Neuronal stem cell (in vitro differentiated cells): ENCODE measurements around the gene C1S.

ENCODE experiments used
- DNase-seq: peaks from one replicate; pipeline ENCODE4 v3.0.0-alpha.2; 2013; ENCODE audit warnings: low spot score
- H2AFZ ChIP-seq: one replicate; pipeline ENCODE4 v1.6.1; 2013; ENCODE audit warnings: mild to moderate bottlenecking, low read length, inconsistent platforms
- H2AK5ac ChIP-seq: 2 replicates; pipeline ENCODE4 v1.6.1; 2013; ENCODE audit warnings: low read depth, mild to moderate bottlenecking, inconsistent platforms, low read length, moderate library complexity, mixed read lengths
- H2BK120ac ChIP-seq: 2 replicates; pipeline ENCODE4 v1.6.1; 2013; ENCODE audit warnings: low read depth, mild to moderate bottlenecking, inconsistent platforms, low read length, moderate library complexity, mixed read lengths
- H2BK12ac ChIP-seq: one replicate; pipeline ENCODE4 v1.6.1; 2013; ENCODE audit warnings: low read length, inconsistent platforms
- H2BK15ac ChIP-seq: 2 replicates; pipeline ENCODE4 v1.6.1; 2013; ENCODE audit warnings: mild to moderate bottlenecking, low read length, inconsistent platforms, mixed read lengths
- H2BK5ac ChIP-seq: one replicate; pipeline ENCODE4 v1.6.1; 2013; ENCODE audit warnings: inconsistent platforms, mild to moderate bottlenecking, low read length, moderate library complexity
- H3K14ac ChIP-seq: one replicate; pipeline ENCODE4 v1.6.1; 2013; ENCODE audit warnings: low read length, inconsistent platforms
- H3K18ac ChIP-seq: 2 replicates; pipeline ENCODE4 v1.6.1; 2013; ENCODE audit warnings: low read length, inconsistent platforms
- H3K23ac ChIP-seq: 2 replicates; pipeline ENCODE4 v1.6.1; 2013; ENCODE audit warnings: low read depth, mild to moderate bottlenecking, mixed read lengths, low read length, inconsistent platforms; ENCODE audit not compliant: poor library complexity
- H3K27ac ChIP-seq: replicated peaks from 3 replicates; pipeline ENCODE4 v1.5.1; 2013; ENCODE audit warnings: low read length, inconsistent platforms
- H3K27me3 ChIP-seq, 3 experiments: 2 replicates each; pipeline ENCODE4 v1.6.1; 2013; ENCODE audit warnings: low read length in 3 of 3, mild to moderate bottlenecking in 2 of 3, inconsistent platforms in 1 of 3, low read depth in 1 of 3, mixed read lengths in 1 of 3, moderate library complexity in 1 of 3; ENCODE audit not compliant: control insufficient read depth in 3 of 3, insufficient read depth in 3 of 3
- H3K36me3 ChIP-seq, 2 donors: replicated peaks in 1 of 2; 2 replicates each; pipeline ENCODE4 v1.6.1; 2013; ENCODE audit warnings: low read length in 2 of 2; ENCODE audit not compliant: control insufficient read depth in 2 of 2, insufficient read depth in 2 of 2
- H3K4ac ChIP-seq: 2 replicates; pipeline ENCODE4 v1.6.1; 2013; ENCODE audit warnings: inconsistent platforms, mild to moderate bottlenecking, low read length, moderate library complexity
- H3K4me1 ChIP-seq, 2 donors: 1 replicate in 1 of 2; 2 replicates in 1 of 2; pipeline ENCODE4 v1.6.1; 2013; ENCODE audit warnings: low read length in 2 of 2, low read depth in 1 of 2; ENCODE audit not compliant: control insufficient read depth in 2 of 2, insufficient read depth in 1 of 2
- H3K4me2 ChIP-seq: one replicate; pipeline ENCODE4 v1.6.1; 2013; ENCODE audit warnings: mild to moderate bottlenecking, low read length, inconsistent platforms; ENCODE audit not compliant: insufficient read depth, poor library complexity, severe bottlenecking
- H3K4me3 ChIP-seq, 2 donors: 2 replicates each; pipeline ENCODE4 v1.5.1; 2013; ENCODE audit warnings: low read length in 2 of 2, mild to moderate bottlenecking in 2 of 2, inconsistent platforms in 1 of 2, moderate library complexity in 1 of 2
- H3K79me1 ChIP-seq: one replicate; pipeline ENCODE4 v1.6.1; 2013; ENCODE audit warnings: low read depth, mild to moderate bottlenecking, inconsistent platforms, low read length, moderate library complexity
- H3K9ac ChIP-seq: one replicate; pipeline ENCODE4 v1.6.1; 2013; ENCODE audit warnings: mild to moderate bottlenecking, low read depth, low read length, inconsistent platforms; ENCODE audit not compliant: poor library complexity
- H3K9me3 ChIP-seq, 2 donors: replicated peaks in 1 of 2; 2 replicates each; pipeline versions ENCODE3 to v1.6.1; 2013; ENCODE audit warnings: low read length in 2 of 2, mild to moderate bottlenecking in 2 of 2, inconsistent platforms in 1 of 2, low read depth in 1 of 2, mixed read lengths in 1 of 2, moderate library complexity in 1 of 2; ENCODE audit not compliant: control insufficient read depth in 2 of 2, insufficient read depth in 1 of 2
- H4K8ac ChIP-seq: one replicate; pipeline ENCODE4 v1.6.1; 2013; ENCODE audit warnings: low read depth, mild to moderate bottlenecking, inconsistent platforms, low read length, moderate library complexity
- H4K91ac ChIP-seq: one replicate; pipeline ENCODE4 v1.6.1; 2013; ENCODE audit warnings: low read length, low read depth, mild to moderate bottlenecking, inconsistent platforms; ENCODE audit not compliant: poor library complexity
- WGBS, 2 donors: extraction: QIAGEN DNeasy Blood & Tissue Kit; methylation state at CpG; one replicate each; pipeline ENCODE4 v1.1.7; 2013; ENCODE audit warnings: missing lambda C conversion rate in 2 of 2, mixed read lengths in 1 of 2; ENCODE audit not compliant: insufficient read length in 2 of 2, insufficient replicate concordance in 1 of 2; ENCODE audit errors: extremely low coverage in 2 of 2; 5-methylcytosine and 5-hydroxymethylcytosine counted together

Gene C1S

DNA sequence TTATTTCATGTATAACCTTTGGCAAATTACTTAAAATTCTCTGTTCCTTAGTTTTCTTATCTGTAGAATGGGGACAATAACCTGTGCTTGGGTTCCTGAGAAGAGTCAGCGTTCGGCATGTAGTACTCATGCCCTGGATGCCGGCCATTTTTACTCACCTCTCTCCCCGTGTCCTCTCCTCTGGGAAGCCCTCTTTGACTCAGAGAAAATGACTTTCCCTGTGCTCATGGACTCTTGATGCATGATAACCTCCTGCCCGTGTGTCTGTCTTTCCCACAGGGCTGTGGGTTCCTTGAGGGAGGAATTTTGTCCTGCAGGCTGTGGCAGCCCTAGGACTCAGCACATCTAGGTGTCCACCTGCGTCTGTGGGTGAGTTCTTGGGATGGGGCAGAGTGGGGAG, 54.3 kb downstream of the C1S start:
- H3K27ac ChIP-seq, result no peak overlapping the region
- H3K14ac ChIP-seq, result no peak overlapping the region
- H3K4me1 ChIP-seq, result no peaks in the 10 kb centered on the region
- peak overlapping the region; percentile 31 for H2BK5ac ChIP-seq
- no peaks in the 10 kb centered on the region for H3K27me3 ChIP-seq
- H3K9ac ChIP-seq, result no peak overlapping the region
- H3K36me3 ChIP-seq, result peaks cover 0 to 15% of the 10 kb centered on the region in 2 donors
- no peak overlapping the region for H4K8ac ChIP-seq
- H2BK12ac ChIP-seq, result no peak overlapping the region
- no peak overlapping the region for H3K4me3 ChIP-seq
- H4K91ac ChIP-seq, result no peak overlapping the region
- WGBS, 2 donors, result no CpG with 5 or more reads among the region's 6 CpGs
- H3K4me2 ChIP-seq, result no peak overlapping the region
- no peak overlapping the region for H3K23ac ChIP-seq
- no peak overlapping the region for H2AK5ac ChIP-seq
- no peak overlapping the region for H2BK120ac ChIP-seq
- H3K18ac ChIP-seq, result no peak overlapping the region
- H2AFZ ChIP-seq, result no peak overlapping the region
- no peak overlapping the region for H2BK15ac ChIP-seq
- no peaks in the 10 kb centered on the region for H3K79me1 ChIP-seq
- no peaks in the 10 kb centered on the region for H3K9me3 ChIP-seq
- H3K4ac ChIP-seq, result no peak overlapping the region
- DNase-seq, result no peak

DNA sequence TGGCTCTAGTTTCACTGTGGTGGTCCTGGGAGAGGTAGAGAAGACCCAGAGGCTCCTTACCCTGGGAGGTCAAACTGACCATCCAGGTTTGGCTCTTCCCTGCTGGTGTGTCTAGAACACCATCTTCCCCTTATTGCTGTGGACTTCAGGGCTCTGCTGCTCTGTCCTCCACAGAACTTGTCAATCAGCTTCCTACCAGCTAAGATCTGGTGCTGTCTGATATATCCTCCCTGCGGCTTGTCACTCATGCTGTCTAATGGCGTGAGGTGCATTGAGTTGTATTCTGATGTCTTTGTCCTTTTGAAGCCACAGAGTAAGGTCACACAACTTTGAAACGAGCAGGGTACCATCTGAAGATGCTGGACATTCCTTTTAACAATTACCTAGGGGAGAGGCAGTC, 55.7 kb downstream of the C1S start:
- WGBS, 2 donors, result no CpG with 5 or more reads among the region's 3 CpGs
- H2BK120ac ChIP-seq, result no peak overlapping the region
- no peak overlapping the region for H3K4me3 ChIP-seq
- DNase-seq, result no peak
- H2BK15ac ChIP-seq, result no peak overlapping the region
- no peak overlapping the region for H4K8ac ChIP-seq
- no peak overlapping the region for H3K23ac ChIP-seq
- H3K14ac ChIP-seq, result no peak overlapping the region
- no peak overlapping the region for H2BK5ac ChIP-seq
- H3K4ac ChIP-seq, result no peak overlapping the region
- no peak overlapping the region for H2AK5ac ChIP-seq
- H3K27me3 ChIP-seq, result no peaks in the 10 kb centered on the region
- H3K27ac ChIP-seq, result no peak overlapping the region
- peaks cover 0 to 15% of the 10 kb centered on the region in 2 donors for H3K36me3 ChIP-seq
- H2AFZ ChIP-seq, result no peak overlapping the region
- H3K79me1 ChIP-seq, result no peaks in the 10 kb centered on the region
- H3K4me2 ChIP-seq, result no peak overlapping the region
- no peak overlapping the region for H4K91ac ChIP-seq
- no peak overlapping the region for H3K9ac ChIP-seq
- no peak overlapping the region for H3K18ac ChIP-seq
- no peak overlapping the region for H2BK12ac ChIP-seq
- no peaks in the 10 kb centered on the region for H3K4me1 ChIP-seq
- H3K9me3 ChIP-seq, result no peaks in the 10 kb centered on the region

DNA sequence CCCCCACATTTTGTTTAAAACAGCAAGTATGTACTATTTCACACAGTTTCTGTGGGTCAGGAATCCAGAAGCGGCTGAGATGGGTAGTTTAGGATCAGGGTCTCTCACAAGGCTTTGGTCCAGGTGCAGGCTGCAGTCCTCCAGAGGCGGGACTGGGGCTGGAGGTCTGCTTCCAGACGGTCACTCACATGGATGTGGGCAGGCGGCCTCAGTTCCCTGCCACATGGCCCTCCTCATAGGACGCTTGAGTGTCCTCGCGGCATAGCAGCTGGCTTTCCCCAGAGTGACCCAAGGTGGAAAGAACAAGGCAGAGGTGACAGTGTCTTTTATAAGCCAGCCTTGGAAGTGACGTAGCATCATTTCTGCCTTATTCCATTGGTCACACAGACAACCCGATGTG, 56.4 kb downstream of the C1S start:
- H2BK15ac ChIP-seq, result no peak overlapping the region
- H3K4me3 ChIP-seq, result no peak overlapping the region
- no peak overlapping the region for H3K18ac ChIP-seq
- H3K4ac ChIP-seq, result no peak overlapping the region
- no peaks in the 10 kb centered on the region for H3K79me1 ChIP-seq
- no peaks in the 10 kb centered on the region for H3K4me1 ChIP-seq
- H4K91ac ChIP-seq, result no peak overlapping the region
- no peak overlapping the region for H2BK120ac ChIP-seq
- H3K23ac ChIP-seq, result peak overlapping the region; percentile 10
- no peak overlapping the region for H4K8ac ChIP-seq
- no peak overlapping the region for H3K27ac ChIP-seq
- DNase-seq, result no peak
- H2AK5ac ChIP-seq, result no peak overlapping the region
- H3K27me3 ChIP-seq, result no peaks in the 10 kb centered on the region
- no CpG with 5 or more reads among the region's 9 CpGs for WGBS, 2 donors
- no peak overlapping the region for H3K9ac ChIP-seq
- H2BK5ac ChIP-seq, result no peak overlapping the region
- no peak overlapping the region for H2AFZ ChIP-seq
- no peak overlapping the region for H3K14ac ChIP-seq
- H2BK12ac ChIP-seq, result no peak overlapping the region
- peaks cover 0 to 15% of the 10 kb centered on the region in 2 donors for H3K36me3 ChIP-seq
- no peak overlapping the region for H3K4me2 ChIP-seq
- no peaks in the 10 kb centered on the region for H3K9me3 ChIP-seq

DNA sequence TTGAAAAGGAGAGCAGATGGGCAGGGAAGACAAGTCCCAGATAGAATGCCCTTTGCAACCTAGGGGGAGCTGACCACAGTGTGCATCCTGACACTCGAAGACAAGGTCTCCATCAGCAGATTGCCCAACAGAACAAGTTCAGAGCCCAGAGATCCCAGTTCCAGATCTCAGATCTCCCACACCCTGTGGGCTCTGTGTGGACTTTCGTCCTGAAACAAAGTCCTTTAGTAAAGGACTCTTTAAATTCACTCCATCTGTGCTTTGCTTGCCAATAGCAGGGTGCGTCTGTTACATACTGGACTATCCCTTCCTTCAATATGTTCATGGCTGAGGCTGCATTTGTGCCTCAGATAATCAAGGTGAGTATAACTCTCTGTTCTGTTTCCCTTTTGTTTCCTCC, 57.2 kb downstream of the C1S start:
- H2BK120ac ChIP-seq, result no peak overlapping the region
- no peak overlapping the region for H2AK5ac ChIP-seq
- H3K79me1 ChIP-seq, result no peaks in the 10 kb centered on the region
- H2AFZ ChIP-seq, result no peak overlapping the region
- WGBS, 2 donors, result no CpG with 5 or more reads among the region's 3 CpGs
- H3K4ac ChIP-seq, result no peak overlapping the region
- no peak overlapping the region for H3K23ac ChIP-seq
- H3K14ac ChIP-seq, result no peak overlapping the region
- no peaks in the 10 kb centered on the region for H3K4me1 ChIP-seq
- H2BK12ac ChIP-seq, result no peak overlapping the region
- H3K4me3 ChIP-seq, result no peak overlapping the region
- H2BK5ac ChIP-seq, result no peak overlapping the region
- H3K36me3 ChIP-seq, result peaks cover 0 to 15% of the 10 kb centered on the region in 2 donors
- no peak overlapping the region for H4K91ac ChIP-seq
- no peak overlapping the region for H2BK15ac ChIP-seq
- H3K18ac ChIP-seq, result no peak overlapping the region
- no peaks in the 10 kb centered on the region for H3K9me3 ChIP-seq
- H3K27me3 ChIP-seq, result no peaks in the 10 kb centered on the region
- no peak overlapping the region for H3K4me2 ChIP-seq
- H4K8ac ChIP-seq, result no peak overlapping the region
- H3K9ac ChIP-seq, result no peak overlapping the region
- DNase-seq, result no peak
- no peak overlapping the region for H3K27ac ChIP-seq
